HG03159 (cell line): ENCODE data around the gene NF1.

Experiments
- ATAC-seq: cut with Tn5 transposase; IDR thresholded peaks from one replicate; pipeline ENCODE4 v1.9.1; 2021; ENCODE audit warnings: mild to moderate bottlenecking, moderate library complexity; ENCODE audit not compliant: unreplicated experiment

Gene NF1

GRCh38 chr17:31393749-31394146 is 299.0 kb downstream of the NF1 start:
- no peak for ATAC-seq

DNA sequence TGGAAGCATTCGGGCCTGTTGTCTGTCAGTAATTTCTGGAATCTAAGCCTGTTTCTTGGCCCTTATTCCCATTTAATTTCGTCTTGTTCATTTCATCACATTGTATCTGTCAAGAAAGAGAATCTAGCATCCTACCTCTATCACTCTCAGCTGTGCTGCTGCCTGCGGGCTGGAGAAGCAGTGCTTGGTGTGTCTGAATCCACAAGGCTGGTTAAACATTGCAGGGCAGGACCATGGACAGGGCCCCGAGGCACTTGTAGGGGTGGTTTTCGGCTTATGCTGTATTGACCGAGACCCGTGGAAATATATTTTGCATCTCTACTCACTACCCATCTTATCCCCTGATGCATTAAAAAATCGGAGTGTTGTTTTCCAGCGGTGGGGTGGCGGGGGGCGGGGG is 299.8 kb downstream of the NF1 start:
- no peak for ATAC-seq

- no peak for ATAC-seq
Observed at GRCh38 chr17:31397256-31397939, 302.6 kb downstream of the NF1 start.

- ATAC-seq: no peak
Observed at GRCh38 chr17:31398381-31399311, 303.9 kb downstream of the NF1 start.

- no peak for ATAC-seq
Observed at GRCh38 chr17:31400481-31400950, 305.7 kb downstream of the NF1 start.

GRCh38 chr17:31401456-31402254 is 306.9 kb downstream of the NF1 start:
- ATAC-seq: no peak

GRCh38 chr17:31404028-31404949 is 309.5 kb downstream of the NF1 start:
- no peak for ATAC-seq

DNA sequence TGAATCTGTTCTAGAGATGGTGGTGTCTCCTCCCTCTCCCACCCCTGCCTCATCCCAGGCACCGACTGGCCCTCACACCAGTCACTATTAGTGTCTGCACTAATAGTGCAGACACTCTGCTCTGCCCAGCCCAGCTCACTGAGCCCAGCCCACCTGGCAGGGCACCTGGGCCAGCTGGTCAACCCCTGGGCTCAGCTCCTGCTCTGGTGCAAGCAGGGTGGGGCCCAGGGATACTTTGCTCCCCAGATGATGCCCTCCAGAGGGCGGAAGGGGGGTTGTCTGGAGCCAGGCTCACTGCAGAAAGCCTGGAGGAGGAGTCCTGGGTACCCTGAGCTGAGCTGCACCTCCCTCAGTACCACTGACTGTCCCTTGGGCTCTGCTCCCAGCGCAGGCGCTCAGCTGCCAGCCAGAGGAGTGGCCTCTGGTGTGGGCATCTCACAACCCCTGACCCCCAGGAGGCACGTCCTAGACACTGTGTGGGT is 311.2 kb downstream of the NF1 start:
- no peak for ATAC-seq

GRCh38 chr17:31408586-31408985 is 313.8 kb downstream of the NF1 start:
- no peak for ATAC-seq

GRCh38 chr17:31411707-31412285 is 317.0 kb downstream of the NF1 start:
- no peak for ATAC-seq

- no peak for ATAC-seq
Observed at GRCh38 chr17:31412511-31412910, 317.7 kb downstream of the NF1 start.

- no peak for ATAC-seq
Observed at GRCh38 chr17:31413081-31413799, 318.5 kb downstream of the NF1 start.

- no peak for ATAC-seq
Observed at GRCh38 chr17:31413874-31414549, 319.2 kb downstream of the NF1 start.

DNA sequence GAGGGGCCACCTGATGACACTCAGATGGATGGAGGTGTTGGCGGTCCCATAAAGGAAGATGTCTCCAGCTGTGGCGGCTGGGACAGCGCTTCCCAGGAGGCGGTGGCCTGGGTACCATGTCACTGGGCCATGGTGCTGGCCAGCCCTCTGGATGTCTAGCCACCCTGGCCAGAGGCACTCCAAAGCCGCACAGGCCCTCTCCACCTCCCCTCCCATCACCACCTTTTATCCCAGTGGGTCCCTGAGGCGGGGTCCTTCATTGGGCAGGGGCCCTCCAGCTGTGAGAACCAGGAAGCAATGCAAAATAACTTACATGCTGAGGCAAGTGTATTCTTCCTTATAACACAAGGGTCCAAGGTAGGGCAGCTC is 319.8 kb downstream of the NF1 start:
- no peak for ATAC-seq

- ATAC-seq: no peak
Observed at GRCh38 chr17:31415004-31415454, 320.3 kb downstream of the NF1 start.

DNA sequence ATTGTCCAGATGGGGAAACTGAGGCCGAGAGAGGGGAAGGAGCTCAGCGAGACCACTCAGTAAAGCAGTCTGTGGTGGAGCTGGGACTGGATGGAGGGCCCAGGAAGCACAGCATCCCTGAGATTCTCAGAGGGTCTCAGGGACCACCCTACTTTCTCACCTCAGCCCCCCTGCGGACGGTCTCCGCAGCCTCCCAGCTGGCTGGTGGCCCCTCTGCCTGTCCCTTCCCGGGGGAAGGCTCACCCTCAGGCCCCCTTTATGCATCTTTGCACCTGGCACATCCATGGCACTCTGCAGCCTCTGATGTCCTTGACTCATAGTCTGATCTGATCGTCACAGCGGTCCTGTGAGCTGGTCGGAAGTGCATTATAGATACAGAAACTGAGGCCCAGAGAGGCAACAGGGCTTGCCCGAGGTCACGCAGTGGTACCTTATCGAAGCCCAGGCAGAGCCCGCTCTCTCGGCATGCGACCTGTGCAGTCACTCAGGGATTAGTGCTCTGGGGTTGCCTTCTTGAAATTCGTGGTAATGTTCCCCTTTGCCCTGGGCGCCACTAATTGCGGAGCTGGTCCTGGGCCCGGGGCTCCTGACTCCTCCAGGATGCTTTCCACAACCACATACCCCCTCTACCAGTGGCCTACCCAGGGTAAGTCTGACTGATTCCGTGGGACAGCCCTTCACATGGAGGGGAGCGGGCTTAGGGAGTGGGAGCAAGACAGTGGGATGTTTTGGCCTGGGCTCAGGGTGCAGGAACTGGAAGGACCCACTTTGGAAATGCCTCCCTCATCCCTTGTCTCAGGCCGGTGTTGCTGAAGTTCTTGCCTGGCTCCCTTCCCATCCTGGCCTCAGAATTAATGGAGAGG is 321.1 kb downstream of the NF1 start:
- no peak for ATAC-seq

DNA sequence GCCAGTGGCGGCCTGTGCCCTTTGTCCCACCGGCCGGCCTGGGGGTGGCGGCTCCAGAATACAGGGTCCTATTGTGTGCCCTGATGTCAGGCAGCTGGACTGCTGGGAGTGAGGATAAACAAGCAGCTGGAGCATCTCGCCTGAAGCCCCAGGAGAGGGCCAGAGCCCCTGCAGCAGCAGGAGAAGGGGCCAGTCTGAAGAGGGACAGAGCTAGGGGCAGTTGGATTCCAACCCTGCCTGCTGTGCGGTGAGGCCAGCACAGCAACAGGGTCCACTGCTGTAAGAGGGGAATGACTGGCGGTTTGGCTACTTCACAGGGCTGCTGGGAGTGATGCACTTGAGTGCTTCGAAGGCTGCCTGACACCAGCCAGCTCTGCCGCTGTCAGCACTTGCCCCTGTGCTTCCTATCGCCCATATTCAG is 321.7 kb downstream of the NF1 start:
- no peak for ATAC-seq
